Measurements from ENCODE around the gene GAS7. TPM values are rescaled to one million over a fixed set of nuclear protein-coding genes. Genes with fewer than 3 reads are reported as not detected.

Gene GAS7
- total RNA-seq, 2 experiments from 2014 or later = 0.60 to 1.3 TPM

DNA sequence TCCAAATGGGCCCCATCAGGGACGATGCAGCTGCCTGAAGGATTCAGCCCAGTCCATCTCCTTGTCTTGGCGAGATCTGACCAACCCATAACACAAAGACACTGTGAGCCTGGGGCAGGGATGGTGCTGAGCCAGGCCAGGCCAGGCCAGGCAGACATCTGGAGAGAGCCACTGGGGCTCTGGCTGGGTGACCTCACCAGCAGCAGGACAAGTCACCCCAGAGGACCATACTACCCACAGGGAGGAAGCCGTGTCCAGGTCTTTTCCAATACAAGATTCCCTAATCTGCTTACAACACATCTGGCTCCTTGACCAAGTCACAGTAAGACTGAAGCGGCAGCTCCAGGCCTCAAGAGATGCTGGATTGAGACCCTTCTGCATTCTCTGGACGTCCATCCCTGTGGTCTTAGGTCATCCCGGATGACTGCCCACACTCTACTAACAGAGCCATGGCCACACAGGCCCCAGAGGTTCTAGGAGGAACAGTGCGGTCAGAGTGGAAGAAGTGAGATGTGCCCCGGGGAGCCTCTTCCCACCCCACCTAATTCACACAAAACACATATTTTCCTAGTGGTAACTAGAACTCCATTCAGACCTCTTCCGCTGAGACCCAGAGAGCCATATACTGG lies 211.5 kb downstream of the GAS7 start:
- no peak for DNase-seq
- Mint-ChIP-seq H3K4me1 (no peaks in the 10 kb centered on the region), H3K27me3 (no peaks in the 10 kb centered on the region), H3K27ac (no peak overlapping the region), H3K36me3 (ENCODE audit: low read depth) (no peaks in the 10 kb centered on the region), H3K4me3 (no peak overlapping the region), H3K9me3 (ENCODE audit: low read depth) (no peaks in the 10 kb centered on the region)
- CTCF ChIA-PET = interaction anchor here (1.2 kb wide), 1 partner anchor 20 kb away, joined by 4 read pairs; no protein-coding TSS in a partner anchor
- intact Hi-C loops (cut with DNase I, micrococcal nuclease) = loop anchor here in 1 of 2 experiments (5.0 kb wide), 1 partner anchor 240 kb away; no protein-coding TSS in a partner anchor
- no peak for ATAC-seq
- POLR2A ChIA-PET = no interaction called here

DNA sequence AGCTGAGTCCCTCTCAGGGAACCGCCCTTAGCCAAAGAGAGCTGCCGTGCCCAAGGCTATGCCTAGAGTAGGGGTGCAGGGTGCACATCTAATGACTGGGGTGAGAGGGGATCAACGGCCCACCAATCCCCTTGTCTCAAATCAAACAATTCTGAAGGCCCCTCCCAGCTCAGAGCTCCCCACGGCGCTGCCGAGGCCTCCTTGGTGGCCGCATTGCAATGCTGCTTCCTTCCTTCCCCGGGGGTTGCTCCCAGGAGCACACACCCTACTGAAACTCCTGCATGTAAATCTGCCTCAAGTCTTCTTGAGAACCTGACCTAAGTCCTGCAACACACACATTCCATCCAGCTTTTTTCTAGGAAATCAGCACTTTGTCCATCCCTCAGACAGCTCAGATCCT lies 212.8 kb downstream of the GAS7 start:
- ChIA-PET POLR2A (no interaction called here), CTCF (no interaction called here)
- Mint-ChIP-seq H3K27me3 (no peaks in the 10 kb centered on the region), H3K36me3 (ENCODE audit: low read depth) (no peaks in the 10 kb centered on the region), H3K27ac (no peak overlapping the region), H3K4me1 (no peaks in the 10 kb centered on the region), H3K9me3 (ENCODE audit: low read depth) (no peaks in the 10 kb centered on the region), H3K4me3 (no peak overlapping the region)
- intact Hi-C loops (cut with DNase I, micrococcal nuclease) = loop anchor here in 1 of 2 experiments (5.0 kb wide), 1 partner anchor 242 kb away; no protein-coding TSS in a partner anchor
- DNase-seq (no peak), ATAC-seq (no peak)

DNA sequence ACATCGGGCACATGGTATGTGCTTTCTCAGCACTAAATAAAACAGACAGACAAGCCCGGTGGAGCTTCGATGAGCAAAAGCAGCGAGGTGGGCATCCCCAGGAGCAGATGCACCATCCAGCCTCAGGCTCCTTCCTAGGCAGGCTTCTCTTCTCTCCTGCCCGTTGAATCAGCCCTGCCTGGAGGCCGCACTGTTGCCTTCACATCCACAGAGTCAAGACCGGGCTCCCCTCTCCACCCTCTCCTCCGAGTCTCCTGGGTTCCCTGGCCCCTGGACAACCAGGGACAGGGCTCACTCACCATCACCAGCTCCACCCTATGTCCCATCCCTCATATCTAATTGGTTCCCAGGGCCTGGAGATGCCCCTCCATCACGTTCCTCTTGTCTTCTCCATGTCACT lies 213.6 kb downstream of the GAS7 start:
- CTCF ChIA-PET = no interaction called here
- Mint-ChIP-seq H3K4me1 (no peaks in the 10 kb centered on the region), H3K9me3 (ENCODE audit: low read depth) (no peaks in the 10 kb centered on the region), H3K36me3 (ENCODE audit: low read depth) (no peaks in the 10 kb centered on the region), H3K4me3 (no peak overlapping the region), H3K27me3 (no peaks in the 10 kb centered on the region), H3K27ac (no peak overlapping the region)
- intact Hi-C loops (cut with DNase I, micrococcal nuclease) = loop anchor here in 1 of 2 experiments (5.0 kb wide), 1 partner anchor 243 kb away; no protein-coding TSS in a partner anchor
- POLR2A ChIA-PET = no interaction called here
- DNase-seq = no peak
- no peak for ATAC-seq

DNA sequence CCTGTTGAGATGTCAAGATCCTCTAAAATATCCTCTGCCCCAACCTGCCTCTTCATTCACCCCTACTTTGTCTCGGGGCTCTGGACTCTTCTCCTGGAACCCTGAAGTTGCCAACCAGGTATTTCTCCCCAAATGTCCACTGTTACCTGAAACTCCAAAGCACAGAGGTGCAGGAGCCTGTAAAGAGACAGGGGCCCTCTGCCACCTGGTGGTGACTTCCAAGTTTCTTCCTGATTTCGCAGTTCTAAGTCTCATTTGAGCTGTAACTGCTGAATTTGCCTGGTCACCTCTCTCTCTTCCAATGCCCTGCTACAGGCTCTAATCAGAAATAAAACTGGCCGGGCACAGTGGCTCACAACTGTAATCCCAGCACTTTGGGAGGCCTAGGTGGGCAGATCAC lies 216.2 kb downstream of the GAS7 start:
- Mint-ChIP-seq H3K36me3 (ENCODE audit: low read depth) (no peaks in the 10 kb centered on the region), H3K4me3 (no peak overlapping the region), H3K27ac (no peak overlapping the region), H3K27me3 (no peaks in the 10 kb centered on the region), H3K9me3 (ENCODE audit: low read depth) (no peaks in the 10 kb centered on the region), H3K4me1 (peaks cover 3% of the 10 kb centered on the region)
- ChIA-PET CTCF (interaction anchor here (1.0 kb wide), 2 partner anchors 11 to 58 kb away, joined by 3 read pairs; no protein-coding TSS in a partner anchor), POLR2A (no interaction called here)
- DNase-seq = no peak
- intact Hi-C loops (cut with DNase I, micrococcal nuclease) = no loop called here
- no peak for ATAC-seq

DNA sequence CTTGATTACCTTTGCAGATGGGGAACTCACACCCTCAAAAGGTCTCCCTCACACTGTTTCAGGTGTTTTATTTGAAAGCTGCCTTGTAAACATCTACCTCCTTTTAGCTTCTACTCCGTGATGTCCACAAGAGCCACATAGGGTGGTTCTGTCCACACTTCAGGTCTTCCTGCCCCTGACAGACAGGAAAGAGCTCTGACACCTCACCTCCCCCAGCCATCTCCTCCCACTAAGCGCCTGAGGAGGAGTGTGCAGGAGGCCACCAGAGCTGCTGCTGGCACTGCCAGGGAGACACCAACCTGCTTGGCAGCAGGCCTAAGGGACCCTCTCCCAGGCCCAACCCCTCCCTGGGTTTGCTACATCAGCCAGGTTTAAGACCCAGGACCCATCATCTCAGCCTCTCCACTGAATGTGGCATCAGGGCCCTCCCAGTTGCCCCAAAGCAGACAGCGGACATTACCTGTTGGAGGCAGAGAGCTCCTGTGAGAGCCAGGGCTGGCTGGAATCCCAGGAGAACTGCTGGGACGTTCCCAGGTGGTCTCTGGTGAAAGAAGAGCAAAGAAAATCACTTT lies 217.0 kb downstream of the GAS7 start:
- Mint-ChIP-seq H3K4me3 (no peak overlapping the region), H3K9me3 (ENCODE audit: low read depth) (no peaks in the 10 kb centered on the region), H3K4me1 (peaks cover 4% of the 10 kb centered on the region), H3K36me3 (ENCODE audit: low read depth) (no peaks in the 10 kb centered on the region), H3K27ac (no peak overlapping the region), H3K27me3 (no peaks in the 10 kb centered on the region)
- intact Hi-C loops (cut with DNase I, micrococcal nuclease) = no loop called here
- ChIA-PET CTCF (interaction anchor here (1.0 kb wide), 1 partner anchor 57 kb away, joined by 3 read pairs; no protein-coding TSS in a partner anchor), POLR2A (no interaction called here)
- no peak for ATAC-seq
- no peak for DNase-seq

DNA sequence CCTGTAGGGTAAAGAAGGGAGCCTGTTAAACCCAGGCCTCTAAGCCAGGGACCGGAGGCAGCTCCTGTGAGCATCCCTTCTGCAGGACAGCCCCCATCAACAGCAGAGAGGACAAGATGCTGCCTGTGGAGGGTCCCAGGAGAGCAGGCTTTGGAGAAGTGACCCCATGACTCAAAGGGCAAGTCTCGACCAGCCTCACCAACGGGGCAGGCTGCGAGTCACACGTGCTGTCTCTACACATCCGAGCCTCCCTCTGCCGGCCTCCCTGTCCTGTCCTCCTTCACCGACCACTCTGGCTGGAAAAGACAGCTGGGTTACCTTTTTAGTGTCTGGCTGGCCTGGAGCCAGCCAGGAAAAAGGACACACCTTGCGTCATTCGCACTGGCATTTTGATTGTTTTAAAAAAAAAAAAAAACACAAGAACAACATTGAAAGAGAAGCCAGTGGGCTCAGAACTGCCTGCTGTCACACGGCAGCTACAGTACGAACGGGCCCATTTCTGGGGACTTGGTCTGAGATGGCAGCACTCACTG lies 218.9 kb downstream of the GAS7 start:
- no peak overlapping the region for H3K4me3 Mint-ChIP-seq
- intact Hi-C loops (cut with DNase I, micrococcal nuclease) = no loop called here
- no peaks in the 10 kb centered on the region for H3K27me3 Mint-ChIP-seq
- POLR2A ChIA-PET = no interaction called here
- no peaks in the 10 kb centered on the region for H3K9me3 Mint-ChIP-seq (ENCODE audit: low read depth)
- DNase-seq = no peak
- H3K27ac Mint-ChIP-seq = no peak overlapping the region
- CTCF ChIA-PET = no interaction called here
- H3K4me1 Mint-ChIP-seq = peaks cover 4% of the 10 kb centered on the region
- H3K36me3 Mint-ChIP-seq (ENCODE audit: low read depth) = no peaks in the 10 kb centered on the region
- ATAC-seq = no peak

DNA sequence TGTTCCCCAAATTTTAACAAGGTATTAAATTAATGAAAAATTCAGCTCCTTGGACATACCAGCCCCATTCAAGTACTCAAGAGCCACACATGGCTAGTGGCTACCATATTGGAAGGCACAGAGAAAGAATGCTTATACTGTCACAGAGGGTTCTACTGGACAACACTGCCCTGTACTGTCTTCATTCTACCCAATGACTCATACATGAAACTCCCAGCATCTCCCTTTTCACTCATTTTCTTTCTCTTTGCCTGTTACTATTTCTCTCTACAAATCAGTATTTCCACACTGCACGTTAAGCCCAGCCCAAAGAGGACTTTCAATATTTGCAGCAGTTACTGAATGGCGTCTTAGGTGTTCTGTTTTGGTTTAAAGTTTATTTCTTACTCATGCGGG lies 221.2 kb downstream of the GAS7 start:
- DNase-seq = no peak
- ATAC-seq = peak; percentile 57
- no peak overlapping the region for H3K27ac Mint-ChIP-seq
- H3K9me3 Mint-ChIP-seq (ENCODE audit: low read depth) = no peaks in the 10 kb centered on the region
- H3K27me3 Mint-ChIP-seq = no peaks in the 10 kb centered on the region
- no peak overlapping the region for H3K4me3 Mint-ChIP-seq
- ChIA-PET CTCF (no interaction called here), POLR2A (no interaction called here)
- no peaks in the 10 kb centered on the region for H3K36me3 Mint-ChIP-seq (ENCODE audit: low read depth)
- peaks cover 4% of the 10 kb centered on the region for H3K4me1 Mint-ChIP-seq
- intact Hi-C loops (cut with DNase I, micrococcal nuclease) = no loop called here

DNA sequence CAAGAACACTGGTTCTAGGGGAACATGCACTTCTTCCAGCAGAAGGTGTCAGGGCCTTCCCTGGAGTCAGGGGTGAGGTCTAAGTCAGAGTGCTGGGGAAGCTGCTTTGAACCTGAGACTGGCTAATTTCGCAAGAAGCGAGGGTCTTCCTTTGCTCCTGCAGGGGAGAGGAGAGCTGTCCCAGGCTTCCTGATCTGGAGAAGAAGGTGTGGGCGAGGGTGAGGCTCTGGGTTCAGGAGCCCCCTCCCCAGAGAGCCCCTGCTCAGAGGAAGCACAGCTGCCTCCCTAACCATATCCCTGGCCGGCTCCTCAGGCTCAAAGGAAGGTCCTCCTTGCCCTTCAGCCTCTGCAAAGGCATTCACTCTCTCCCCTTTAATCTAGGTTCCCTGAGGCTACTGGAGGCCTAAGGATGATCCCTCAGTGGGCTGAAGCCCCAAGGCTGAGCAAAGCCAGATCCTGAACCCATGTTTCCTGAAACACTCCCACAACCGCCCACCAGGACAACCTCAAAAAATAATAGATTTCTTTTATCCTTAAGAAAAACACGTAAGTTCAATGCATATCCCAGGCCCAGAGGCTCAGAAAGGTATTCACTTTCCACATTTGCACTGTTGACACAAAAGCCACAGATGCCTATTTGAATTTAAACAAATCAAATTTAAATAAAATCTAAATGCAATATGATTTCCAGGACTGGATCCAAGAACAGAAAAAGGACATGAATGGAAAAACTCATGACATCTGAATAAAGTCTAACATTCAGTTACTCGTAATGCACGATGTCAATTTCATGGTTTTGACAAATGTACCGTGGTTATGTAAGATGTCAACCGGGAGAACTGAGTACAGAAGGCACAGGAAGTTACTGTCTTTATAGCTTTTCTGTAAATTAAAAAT lies 221.9 kb downstream of the GAS7 start:
- no peak overlapping the region for H3K27ac Mint-ChIP-seq
- ChIA-PET POLR2A (no interaction called here), CTCF (no interaction called here)
- DNase-seq (no peak), ATAC-seq (no peak)
- no peaks in the 10 kb centered on the region for H3K27me3 Mint-ChIP-seq
- H3K9me3 Mint-ChIP-seq (ENCODE audit: low read depth) = no peaks in the 10 kb centered on the region
- intact Hi-C loops (cut with DNase I, micrococcal nuclease) = no loop called here
- no peaks in the 10 kb centered on the region for H3K36me3 Mint-ChIP-seq (ENCODE audit: low read depth)
- no peak overlapping the region for H3K4me3 Mint-ChIP-seq
- H3K4me1 Mint-ChIP-seq = peaks cover 4% of the 10 kb centered on the region

DNA sequence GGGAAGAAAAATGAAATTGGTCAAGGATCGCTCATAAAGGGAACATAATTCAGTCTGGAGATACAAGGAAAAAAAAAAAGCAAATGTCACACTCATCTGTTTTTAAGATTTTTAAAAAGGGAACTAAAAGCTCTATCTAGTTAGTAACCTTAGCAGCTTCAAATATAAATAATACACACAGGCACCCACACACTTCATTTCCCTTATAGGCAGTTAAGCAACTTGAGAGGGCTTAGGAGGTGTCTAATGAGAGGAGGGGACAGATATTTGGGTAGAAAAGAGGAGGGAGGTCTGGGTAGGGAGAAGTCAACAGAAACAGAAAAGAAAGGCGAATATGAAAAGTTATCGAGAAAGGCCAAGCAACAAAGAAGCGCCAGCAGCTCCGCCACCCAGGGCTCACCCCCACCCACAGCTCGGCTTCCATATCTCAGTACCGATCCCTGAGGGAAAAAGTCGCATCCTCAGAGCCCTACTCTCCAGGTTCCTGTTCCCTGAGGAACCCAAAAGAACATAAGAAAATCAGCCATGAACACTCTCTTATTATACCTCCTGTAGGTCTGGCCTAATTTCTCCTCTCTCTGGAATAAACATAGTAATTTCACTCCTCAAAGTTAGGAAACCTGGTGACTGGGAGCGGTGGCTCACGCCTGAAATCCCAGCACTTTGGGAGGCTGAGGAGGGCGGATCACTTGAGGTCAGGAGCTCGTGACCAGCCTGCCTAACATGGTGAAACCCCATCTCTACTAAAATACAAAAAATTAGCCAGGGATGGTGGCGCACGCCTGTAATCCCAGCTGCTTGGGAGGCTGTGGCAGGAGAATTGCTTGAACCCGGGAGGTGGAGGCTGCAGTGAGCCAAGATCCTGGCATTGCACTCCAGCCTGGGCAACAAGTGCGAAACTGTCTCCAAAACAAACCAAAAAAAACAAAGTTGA lies 223.7 kb downstream of the GAS7 start:
- Mint-ChIP-seq H3K27ac (no peak overlapping the region), H3K36me3 (ENCODE audit: low read depth) (no peaks in the 10 kb centered on the region), H3K9me3 (ENCODE audit: low read depth) (no peaks in the 10 kb centered on the region), H3K27me3 (no peaks in the 10 kb centered on the region), H3K4me3 (no peak overlapping the region), H3K4me1 (peaks cover 4% of the 10 kb centered on the region)
- ATAC-seq (no peak), DNase-seq (no peak)
- ChIA-PET CTCF (interaction anchor here (0.7 kb wide), 1 partner anchor 21 kb away, joined by 4 read pairs; no protein-coding TSS in a partner anchor), POLR2A (interaction anchor here (0.6 kb wide), 1 partner anchor 185 kb away, joined by 8 read pairs; no protein-coding TSS in a partner anchor)
- intact Hi-C loops (cut with DNase I, micrococcal nuclease) = no loop called here

DNA sequence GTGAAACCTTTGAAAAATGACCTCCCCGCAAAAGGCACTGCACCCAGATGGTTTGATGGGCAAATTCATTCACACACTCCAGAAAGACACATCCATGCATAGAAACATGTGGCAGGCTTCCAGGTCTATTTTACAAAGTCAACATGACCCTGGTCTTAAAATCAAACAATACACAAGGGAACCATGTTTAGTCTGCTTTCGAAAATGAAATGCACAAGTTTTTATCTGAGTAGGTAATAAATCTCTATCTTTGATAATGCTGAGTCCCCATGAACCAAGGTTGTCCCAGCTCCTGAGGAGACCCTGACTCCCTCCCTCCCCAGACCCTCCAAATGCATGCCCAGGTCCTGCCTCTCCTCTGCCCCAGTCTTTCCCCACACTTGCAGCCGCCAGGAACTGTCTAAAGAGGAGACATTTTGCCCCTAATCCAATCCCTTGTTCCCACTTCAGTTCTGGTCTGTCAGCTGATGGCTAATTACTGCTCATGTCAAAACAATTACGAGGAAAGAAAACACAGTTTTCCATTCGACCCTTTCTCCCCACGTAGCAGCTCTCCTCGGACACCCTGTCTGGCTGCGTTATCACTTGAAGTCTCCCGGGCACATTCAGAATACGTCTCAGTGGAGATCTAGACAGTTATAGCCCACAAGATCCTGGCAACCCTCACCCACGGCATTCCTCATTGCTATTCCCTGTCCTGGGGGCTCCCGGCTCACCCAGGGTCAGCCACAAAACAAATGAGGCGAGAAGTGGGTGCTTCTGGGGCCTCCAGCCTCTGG lies 224.5 kb downstream of the GAS7 start:
- ChIA-PET CTCF (interaction anchor here (0.7 kb wide), 1 partner anchor 21 kb away, joined by 4 read pairs; no protein-coding TSS in a partner anchor), POLR2A (interaction anchor here (0.6 kb wide), 1 partner anchor 186 kb away, joined by 8 read pairs; no protein-coding TSS in a partner anchor)
- Mint-ChIP-seq H3K36me3 (ENCODE audit: low read depth) (no peaks in the 10 kb centered on the region), H3K4me1 (peaks cover 4% of the 10 kb centered on the region), H3K27ac (no peak overlapping the region), H3K4me3 (no peak overlapping the region), H3K9me3 (ENCODE audit: low read depth) (no peaks in the 10 kb centered on the region), H3K27me3 (no peaks in the 10 kb centered on the region)
- intact Hi-C loops (cut with DNase I, micrococcal nuclease) = no loop called here
- ATAC-seq (no peak), DNase-seq (no peak)

All from activated CD4-positive, alpha-beta T cell treated with anti-CD3 and anti-CD28 coated beads for 36 hours (primary cell).